Loucy (cell line): ENCODE results near the gene ACSL5.

ENCODE experiments used
- EZH2phosphoT487 ChIP-seq: fragments of 200-600 bp; IDR thresholded peaks from 2 replicates; pipeline ENCODE4 v1.6.1; 2018; ENCODE audit warnings: antibody characterized with exemption, mild to moderate bottlenecking, moderate library complexity, borderline replicate concordance
- TF ChIP-seq, protein P1 (sequence below): fragments of 200-600 bp; sonication (generic); conservative IDR thresholded peaks from 2 replicates; pipeline ENCODE4 v1.5.1; 2014; ENCODE audit warnings: mild to moderate bottlenecking, antibody characterized with exemption, low read length

DNA sequence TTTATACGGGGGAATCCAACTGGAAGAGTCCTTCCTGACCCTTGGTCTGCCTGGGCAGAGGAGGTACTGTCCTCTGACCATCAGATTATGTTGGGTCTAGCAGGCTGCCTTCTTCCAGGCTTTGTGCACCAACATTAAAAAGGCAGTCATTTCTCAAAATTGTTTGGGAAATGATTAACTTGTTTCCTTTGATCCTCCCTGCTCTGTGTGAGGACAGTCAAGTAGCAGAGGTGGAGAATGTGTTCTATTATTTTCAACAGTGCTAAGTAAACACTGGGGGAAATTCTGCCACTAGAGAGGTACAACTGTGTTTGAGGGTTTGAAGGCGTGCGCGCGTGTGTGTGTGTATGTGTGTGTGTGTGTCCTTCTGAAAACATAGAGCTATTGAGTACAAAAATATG is 20.6 kb downstream of the ACSL5 start:
- TF ChIP-seq, protein P1, sequence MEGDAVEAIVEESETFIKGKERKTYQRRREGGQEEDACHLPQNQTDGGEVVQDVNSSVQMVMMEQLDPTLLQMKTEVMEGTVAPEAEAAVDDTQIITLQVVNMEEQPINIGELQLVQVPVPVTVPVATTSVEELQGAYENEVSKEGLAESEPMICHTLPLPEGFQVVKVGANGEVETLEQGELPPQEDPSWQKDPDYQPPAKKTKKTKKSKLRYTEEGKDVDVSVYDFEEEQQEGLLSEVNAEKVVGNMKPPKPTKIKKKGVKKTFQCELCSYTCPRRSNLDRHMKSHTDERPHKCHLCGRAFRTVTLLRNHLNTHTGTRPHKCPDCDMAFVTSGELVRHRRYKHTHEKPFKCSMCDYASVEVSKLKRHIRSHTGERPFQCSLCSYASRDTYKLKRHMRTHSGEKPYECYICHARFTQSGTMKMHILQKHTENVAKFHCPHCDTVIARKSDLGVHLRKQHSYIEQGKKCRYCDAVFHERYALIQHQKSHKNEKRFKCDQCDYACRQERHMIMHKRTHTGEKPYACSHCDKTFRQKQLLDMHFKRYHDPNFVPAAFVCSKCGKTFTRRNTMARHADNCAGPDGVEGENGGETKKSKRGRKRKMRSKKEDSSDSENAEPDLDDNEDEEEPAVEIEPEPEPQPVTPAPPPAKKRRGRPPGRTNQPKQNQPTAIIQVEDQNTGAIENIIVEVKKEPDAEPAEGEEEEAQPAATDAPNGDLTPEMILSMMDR = no peak
- no peak for TF ChIP-seq EZH2phosphoT487
